DOHH2 (cell line): ENCODE results near the gene MYO1A.

Source experiments
- H3F3A ChIP-seq: fragments of 200-600 bp; sonication (generic), shearing (Covaris generic); 2 replicates; pipeline ENCODE4 v1.6.0; 2016; ENCODE audit warnings: antibody characterized with exemption, mild to moderate bottlenecking; ENCODE audit not compliant: control insufficient read depth, insufficient read depth
- H3K27ac ChIP-seq: fragments of 200-600 bp; sonication (generic); 2 replicates; pipeline ENCODE4 v1.5.1; 2014; ENCODE audit warnings: low read depth, mild to moderate bottlenecking, low read length, moderate library complexity
- H3K27me3 ChIP-seq: fragments of 200-600 bp; sonication (generic); 2 replicates; pipeline ENCODE4 v1.6.1; 2014; ENCODE audit warnings: mild to moderate bottlenecking, low read length, mixed read lengths; ENCODE audit not compliant: control insufficient read depth
- H3K36me3 ChIP-seq: fragments of 200-600 bp; sonication (generic); 2 replicates; pipeline ENCODE4 v1.6.1; 2014; ENCODE audit warnings: mild to moderate bottlenecking, low read length, moderate library complexity, mixed read lengths; ENCODE audit not compliant: control insufficient read depth
- H3K4me1 ChIP-seq: fragments of 200-600 bp; sonication (generic); 2 replicates; pipeline ENCODE4 v1.6.1; 2014; ENCODE audit warnings: mild to moderate bottlenecking, low read length, mixed read lengths; ENCODE audit not compliant: control insufficient read depth
- H3K4me2 ChIP-seq: fragments of 200-600 bp; sonication (generic); 2 replicates; pipeline ENCODE4 v1.6.0; 2014; ENCODE audit warnings: mild to moderate bottlenecking, low read length, moderate library complexity
- H3K4me3 ChIP-seq: fragments of 200-600 bp; sonication (generic); 2 replicates; pipeline ENCODE4 v1.5.1; 2014; ENCODE audit warnings: mild to moderate bottlenecking, low read length, mixed read lengths
- H3K79me2 ChIP-seq: fragments of 200-600 bp; sonication (generic); 2 replicates; pipeline ENCODE4 v1.6.1; 2014; ENCODE audit warnings: mild to moderate bottlenecking, low read length, mixed read lengths; ENCODE audit not compliant: control insufficient read depth
- H3K9me2 ChIP-seq: fragments of 200-600 bp; sonication (generic); replicated peaks from 2 replicates; pipeline ENCODE4 v1.6.1; 2014; ENCODE audit warnings: mild to moderate bottlenecking, low read length, mixed read lengths; ENCODE audit not compliant: control insufficient read depth
- H3K9me3 ChIP-seq: fragments of 200-600 bp; sonication (generic); 2 replicates; pipeline ENCODE4 v1.6.1; 2014; ENCODE audit warnings: antibody characterized with exemption, low read length, mixed read lengths; ENCODE audit not compliant: control insufficient read depth, insufficient read depth
- H4K20me1 ChIP-seq: fragments of 200-600 bp; sonication (generic); 2 replicates; pipeline ENCODE4 v1.6.0; 2014; ENCODE audit warnings: low read depth, mild to moderate bottlenecking, antibody characterized with exemption, low read length, moderate library complexity; ENCODE audit not compliant: control insufficient read depth, insufficient read depth
- EZH2phosphoT487 ChIP-seq: fragments of 200-600 bp; sonication (generic); IDR thresholded peaks from 2 replicates; pipeline ENCODE4 v1.6.1; 2017; ENCODE audit warnings: borderline replicate concordance, mild to moderate bottlenecking, antibody characterized with exemption, low read length, moderate library complexity, mixed read lengths
- TF ChIP-seq, protein P1 (sequence below): fragments of 200-600 bp; sonication (generic); IDR thresholded peaks from one replicate; pipeline ENCODE4 v1.5.1; 2014; ENCODE audit warnings: antibody characterized with exemption, mild to moderate bottlenecking, low read depth, low read length; ENCODE audit not compliant: poor library complexity, severe bottlenecking

MYO1A gene

DNA sequence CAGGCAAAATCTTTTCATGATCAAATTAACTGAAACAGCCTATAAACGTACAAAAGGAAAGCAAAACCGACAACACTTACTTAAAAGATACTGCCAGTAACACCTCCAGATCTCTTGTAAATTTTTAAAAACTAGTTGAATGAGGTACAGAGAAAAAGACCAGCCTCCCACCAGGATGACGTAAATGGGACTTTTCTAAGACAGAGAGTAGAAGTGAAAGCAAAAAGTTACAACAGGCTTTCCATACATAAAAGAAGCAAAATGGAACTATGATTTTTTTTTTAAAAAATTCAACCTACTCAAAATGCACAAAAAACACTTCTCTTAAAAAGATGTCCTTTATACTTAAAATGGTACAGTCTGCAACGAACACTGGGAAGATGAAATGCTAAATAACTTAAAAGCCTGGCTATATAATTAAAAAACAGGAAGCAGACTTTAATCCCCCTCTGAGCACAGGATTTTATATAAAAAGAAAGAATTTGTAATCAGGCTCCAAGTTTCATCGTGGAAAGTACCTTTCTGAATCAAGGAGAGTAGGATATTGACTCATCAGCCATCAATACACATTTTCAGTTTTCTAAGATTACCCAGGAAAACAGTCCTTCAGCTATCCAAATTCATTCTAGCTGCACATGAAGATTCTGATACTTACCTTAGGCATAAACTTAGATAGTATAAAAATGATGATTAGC lies 14.2 kb upstream of the MYO1A start:
- Histone ChIP-seq H3K9me3 (no peaks in the 10 kb centered on the region), H3F3A (peaks cover 23% of the 10 kb centered on the region), H3K4me3 (peak overlapping the region; percentile 31; the same call in 1 of the 2 replicates), H4K20me1 (no peaks in the 10 kb centered on the region), H3K36me3 (peaks cover 82% of the 10 kb centered on the region), H3K9me2 (no peaks in the 10 kb centered on the region), H3K27me3 (no peaks in the 10 kb centered on the region), H3K4me2 (peak overlapping the region; percentile 60), H3K27ac (peak overlapping the region; percentile 67), H3K4me1 (peaks cover 51% of the 10 kb centered on the region), H3K79me2 (peaks cover 17% of the 10 kb centered on the region)
- TF ChIP-seq, protein P1, sequence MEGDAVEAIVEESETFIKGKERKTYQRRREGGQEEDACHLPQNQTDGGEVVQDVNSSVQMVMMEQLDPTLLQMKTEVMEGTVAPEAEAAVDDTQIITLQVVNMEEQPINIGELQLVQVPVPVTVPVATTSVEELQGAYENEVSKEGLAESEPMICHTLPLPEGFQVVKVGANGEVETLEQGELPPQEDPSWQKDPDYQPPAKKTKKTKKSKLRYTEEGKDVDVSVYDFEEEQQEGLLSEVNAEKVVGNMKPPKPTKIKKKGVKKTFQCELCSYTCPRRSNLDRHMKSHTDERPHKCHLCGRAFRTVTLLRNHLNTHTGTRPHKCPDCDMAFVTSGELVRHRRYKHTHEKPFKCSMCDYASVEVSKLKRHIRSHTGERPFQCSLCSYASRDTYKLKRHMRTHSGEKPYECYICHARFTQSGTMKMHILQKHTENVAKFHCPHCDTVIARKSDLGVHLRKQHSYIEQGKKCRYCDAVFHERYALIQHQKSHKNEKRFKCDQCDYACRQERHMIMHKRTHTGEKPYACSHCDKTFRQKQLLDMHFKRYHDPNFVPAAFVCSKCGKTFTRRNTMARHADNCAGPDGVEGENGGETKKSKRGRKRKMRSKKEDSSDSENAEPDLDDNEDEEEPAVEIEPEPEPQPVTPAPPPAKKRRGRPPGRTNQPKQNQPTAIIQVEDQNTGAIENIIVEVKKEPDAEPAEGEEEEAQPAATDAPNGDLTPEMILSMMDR: no peak
- TF ChIP-seq EZH2phosphoT487: no peak

GRCh38 chr12:57058454-57058853 lies 8.5 kb upstream of the MYO1A start:
- no peaks in the 10 kb centered on the region for H3K9me2 ChIP-seq
- H3K36me3 ChIP-seq: peaks cover 75% of the 10 kb centered on the region
- TF ChIP-seq, protein P1: no peak
- TF ChIP-seq EZH2phosphoT487: no peak
- H3F3A ChIP-seq: peaks cover 19% of the 10 kb centered on the region
- peaks cover 37% of the 10 kb centered on the region for H3K4me1 ChIP-seq
- H3K79me2 ChIP-seq: no peaks in the 10 kb centered on the region
- H3K9me3 ChIP-seq: no peaks in the 10 kb centered on the region
- 0 out of 2 replicates have a peak overlapping the region, but pooled peaks have one; percentile 1 for H3K27ac ChIP-seq
- 0 out of 2 replicates have a peak, but pooled peaks cover 5% of the 10 kb centered on the region for H4K20me1 ChIP-seq
- H3K4me3 ChIP-seq: no peak overlapping the region
- H3K27me3 ChIP-seq: no peaks in the 10 kb centered on the region
- peak overlapping the region; percentile 26; the same call in 1 of the 2 replicates for H3K4me2 ChIP-seq

DNA sequence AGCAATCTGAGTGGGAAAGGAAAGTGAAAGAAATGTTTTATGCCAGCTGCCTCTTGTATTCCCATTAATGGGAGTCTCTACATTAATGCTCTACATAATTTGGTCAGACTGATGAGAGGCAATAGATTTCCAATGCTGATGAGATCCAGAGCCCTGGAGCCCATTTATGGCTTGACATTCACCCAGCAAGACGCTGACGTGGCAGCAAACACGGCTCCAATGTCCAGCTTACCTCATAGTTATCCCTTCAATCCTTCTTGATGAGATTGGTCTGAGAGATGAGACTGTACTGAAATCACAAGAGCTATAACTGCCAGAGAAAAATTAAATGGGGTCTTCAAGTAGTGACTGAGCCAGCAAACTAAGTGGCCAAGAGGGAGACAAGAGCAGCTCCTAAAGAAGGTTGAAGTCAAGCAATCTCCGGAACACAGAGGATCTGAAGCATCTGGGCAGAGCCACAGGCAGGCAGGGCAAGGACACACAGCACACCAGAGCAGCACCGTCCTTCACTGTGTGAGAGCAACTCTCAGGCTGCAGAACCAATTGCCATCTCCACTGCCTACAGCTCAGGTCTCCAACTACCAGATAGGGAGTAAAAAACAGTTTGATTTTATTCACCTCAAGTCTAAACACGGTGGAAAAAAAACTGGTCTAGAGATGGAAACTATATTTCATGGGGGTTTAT lies 7.3 kb upstream of the MYO1A start:
- no peaks in the 10 kb centered on the region for H3K79me2 ChIP-seq
- H3K4me3 ChIP-seq: no peak overlapping the region
- TF ChIP-seq, protein P1: no peak
- TF ChIP-seq EZH2phosphoT487: no peak
- H3F3A ChIP-seq: peaks cover 14% of the 10 kb centered on the region
- peaks cover 65% of the 10 kb centered on the region for H3K36me3 ChIP-seq
- H3K27me3 ChIP-seq: no peaks in the 10 kb centered on the region
- no peak overlapping the region for H3K4me2 ChIP-seq
- no peaks in the 10 kb centered on the region for H3K9me3 ChIP-seq
- peaks cover 29% of the 10 kb centered on the region for H3K4me1 ChIP-seq
- no peak overlapping the region for H3K27ac ChIP-seq
- H3K9me2 ChIP-seq: no peaks in the 10 kb centered on the region
- H4K20me1 ChIP-seq: 0 out of 2 replicates have a peak, but pooled peaks cover 5% of the 10 kb centered on the region
